Fibroblast of skin of left biceps (primary cell): Measurements from ENCODE around the gene RETREG3.
"Not testable (repeated sequence)": the region's sequence is repeated elsewhere in the genome, so short reads cannot be mapped to it uniquely, and the experiment has no call there.

Experiments
- DNase-seq, 2 experiments: peaks; one replicate each; pipeline ENCODE4 v3.0.0-alpha.2; 2013; ENCODE audit warnings: low read depth in 2 of 2

Gene RETREG3

GRCh38 chr17:42571435-42572225 is 37.5 kb downstream of the RETREG3 start:
- DNase-seq: no peak

- DNase-seq: no peak
These were observed 40.6 kb downstream of the RETREG3 start for GRCh38 chr17:42568341-42569111.

GRCh38 chr17:42566883-42567573 is 42.1 kb downstream of the RETREG3 start, which contains the start of gene MLX:
Gene MLX, plus strand, starts transcription at chr17:42567100. Its CDS starts 25 bp downstream, at chr17:42567125.
- DNase-seq: peak; percentile 72 to 74

- no peak for DNase-seq
These were observed 42.8 kb downstream of the RETREG3 start for GRCh38 chr17:42566215-42566882.

- no peak for DNase-seq
These were observed 43.5 kb downstream of the RETREG3 start for GRCh38 chr17:42565523-42566214.

GRCh38 chr17:42564815-42565522 is 44.2 kb downstream of the RETREG3 start:
- no peak for DNase-seq

- no peak for DNase-seq
These were observed 45.2 kb downstream of the RETREG3 start for GRCh38 chr17:42563950-42564349.

- DNase-seq: no peak
These were observed 45.6 kb downstream of the RETREG3 start for GRCh38 chr17:42563543-42563942.

GRCh38 chr17:42563143-42563509 is 46.0 kb downstream of the RETREG3 start:
- no peak for DNase-seq

GRCh38 chr17:42562388-42563142 is 46.6 kb downstream of the RETREG3 start:
- no peak for DNase-seq

- peak; percentile 95 to 96 for DNase-seq
These were observed 47.2 kb downstream of the RETREG3 start, which contains the start of gene COASY for GRCh38 chr17:42561897-42562387. Gene COASY, plus strand, starts transcription at chr17:42562148. Its CDS starts 475 bp downstream, at chr17:42562623.

- no peak for DNase-seq
These were observed 48.9 kb downstream of the RETREG3 start for GRCh38 chr17:42560246-42560645.

- no peak for DNase-seq
These were observed 50.1 kb downstream of the RETREG3 start for GRCh38 chr17:42559075-42559474.

GRCh38 chr17:42555961-42556617 is 53.1 kb downstream of the RETREG3 start:
- DNase-seq: not testable (repeated sequence)

GRCh38 chr17:42555122-42555622 is 54.0 kb downstream of the RETREG3 start:
- DNase-seq: no peak

- peak in 1 of 2 experiments; percentile 31 for DNase-seq
These were observed 54.7 kb downstream of the RETREG3 start for GRCh38 chr17:42554250-42555121.

- no peak for DNase-seq
These were observed 55.3 kb downstream of the RETREG3 start for GRCh38 chr17:42553866-42554249.
